C4-2B (cell line): ENCODE measurements around the gene LSAMP.
A peak's percentile ranks its signal among the peaks of the same experiment; 100 is the strongest.

Source experiments
- H3K27ac ChIP-seq: fragments of 450-650 bp; 2 replicates; pipeline ENCODE4 v1.5.1; 2017
- CTCF ChIP-seq: fragments of 450-650 bp; conservative IDR thresholded peaks from 2 replicates; pipeline ENCODE4 v1.5.1; 2017; ENCODE audit warnings: mild to moderate bottlenecking
- ZFX ChIP-seq: fragments of 450-650 bp; IDR thresholded peaks from 2 replicates; pipeline ENCODE4 v1.6.1; 2017

Gene LSAMP

GRCh38 chr3:116340680-116341216 lies 104.5 kb downstream of the LSAMP start:
- H3K27ac ChIP-seq: no peak overlapping the region

GRCh38 chr3:116339441-116340028 lies 105.8 kb downstream of the LSAMP start:
- TF ChIP-seq ZFX (no peak), CTCF (no peak)
- no peak overlapping the region for H3K27ac ChIP-seq

More at GRCh38 chr3:116340680-116341216, 104.5 kb downstream of the LSAMP start:
- TF ChIP-seq ZFX (no peak), CTCF (no peak)

- TF ChIP-seq CTCF (no peak), ZFX (no peak)
- H3K27ac ChIP-seq: no peak overlapping the region
Observed at GRCh38 chr3:116338713-116339112, 106.6 kb downstream of the LSAMP start.

GRCh38 chr3:116337229-116337628 lies 108.1 kb downstream of the LSAMP start:
- TF ChIP-seq ZFX (no peak), CTCF (peak; percentile 40)

GRCh38 chr3:116331380-116331779 lies 113.9 kb downstream of the LSAMP start:
- TF ChIP-seq CTCF (no peak), ZFX (no peak)
- no peak overlapping the region for H3K27ac ChIP-seq

More at GRCh38 chr3:116337229-116337628, 108.1 kb downstream of the LSAMP start:
- no peak overlapping the region for H3K27ac ChIP-seq

- TF ChIP-seq CTCF (no peak), ZFX (no peak)
- H3K27ac ChIP-seq: no peak overlapping the region
Observed at GRCh38 chr3:116322750-116323375, 122.4 kb downstream of the LSAMP start.

GRCh38 chr3:116318370-116318769 lies 126.9 kb downstream of the LSAMP start:
- TF ChIP-seq CTCF (no peak), ZFX (no peak)

More at GRCh38 chr3:116318370-116318769, 126.9 kb downstream of the LSAMP start:
- no peak overlapping the region for H3K27ac ChIP-seq
